Spleen (tissue), 7 donors: ENCODE results near the gene TRA2A.

Experiments used
- POLR2A ChIP-seq, 3 donors: fragments of 450-650 bp; IDR thresholded peaks; one replicate each; pipeline ENCODE4 v1.5.1; 2017; ENCODE audit warnings: antibody characterized with exemption in 3 of 3, mild to moderate bottlenecking in 1 of 3
- TF ChIP-seq, protein P1 (sequence below), 11 experiments: fragments of 200-600 bp in 7 of 11; fragments of 450-650 bp in 4 of 11; sonication (generic) in 4 of 11; IDR thresholded peaks in 8 of 11; conservative IDR thresholded peaks in 3 of 11; 1 replicate in 7 of 11; 2 replicates in 4 of 11; pipeline versions ENCODE4 v1.4.0 to v1.8.0; 2016 to 2021; ENCODE audit warnings: antibody characterized with exemption in 11 of 11, inconsistent platforms in 4 of 11, mild to moderate bottlenecking in 1 of 11
- donor health status: DM: no; HTN: no; CAD: no; lungs with moderate emphysema.
- donor health status: DM: no; HTN: no; CAD: no.
- donor health status: DM: no; HTN: no; CAD: no.

DNA sequence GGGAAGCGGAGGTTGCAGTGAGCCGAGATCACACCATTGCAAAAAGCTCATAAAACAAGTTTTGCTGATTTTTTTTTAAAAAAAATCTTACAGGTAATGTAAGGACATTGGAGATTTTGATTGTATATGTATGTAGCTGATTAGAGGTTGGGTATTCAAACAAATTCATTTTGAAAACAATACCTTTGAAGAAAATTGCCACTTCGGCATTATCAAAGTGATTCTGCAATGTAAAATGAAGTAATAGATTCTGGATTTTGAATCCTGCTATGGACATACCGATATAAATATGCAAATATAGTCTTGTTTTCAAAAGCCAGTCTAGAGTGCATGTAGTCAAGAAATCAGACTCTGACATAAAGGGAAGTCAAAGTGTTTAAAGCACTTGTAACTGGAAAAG, 49.1 kb downstream of the TRA2A start:
- no peak for TF ChIP-seq POLR2A (IDR thresholded peaks at IDR 0.05)
- TF ChIP-seq, protein P1, sequence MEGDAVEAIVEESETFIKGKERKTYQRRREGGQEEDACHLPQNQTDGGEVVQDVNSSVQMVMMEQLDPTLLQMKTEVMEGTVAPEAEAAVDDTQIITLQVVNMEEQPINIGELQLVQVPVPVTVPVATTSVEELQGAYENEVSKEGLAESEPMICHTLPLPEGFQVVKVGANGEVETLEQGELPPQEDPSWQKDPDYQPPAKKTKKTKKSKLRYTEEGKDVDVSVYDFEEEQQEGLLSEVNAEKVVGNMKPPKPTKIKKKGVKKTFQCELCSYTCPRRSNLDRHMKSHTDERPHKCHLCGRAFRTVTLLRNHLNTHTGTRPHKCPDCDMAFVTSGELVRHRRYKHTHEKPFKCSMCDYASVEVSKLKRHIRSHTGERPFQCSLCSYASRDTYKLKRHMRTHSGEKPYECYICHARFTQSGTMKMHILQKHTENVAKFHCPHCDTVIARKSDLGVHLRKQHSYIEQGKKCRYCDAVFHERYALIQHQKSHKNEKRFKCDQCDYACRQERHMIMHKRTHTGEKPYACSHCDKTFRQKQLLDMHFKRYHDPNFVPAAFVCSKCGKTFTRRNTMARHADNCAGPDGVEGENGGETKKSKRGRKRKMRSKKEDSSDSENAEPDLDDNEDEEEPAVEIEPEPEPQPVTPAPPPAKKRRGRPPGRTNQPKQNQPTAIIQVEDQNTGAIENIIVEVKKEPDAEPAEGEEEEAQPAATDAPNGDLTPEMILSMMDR (IDR thresholded peaks at IDR 0.05 in 8 of 11, conservative IDR thresholded peaks at IDR 0.05 in 3 of 11): no peak
